CD4-positive, alpha-beta T cell treated with Interleukin-17A for 1 hour (primary cell): Measurements from ENCODE around the gene HECTD1.
"Not testable (repeated sequence)": the region's sequence is repeated elsewhere in the genome, so short reads cannot be mapped to it uniquely, and the experiment has no call there.

Source experiments
- DNase-seq: peaks from one replicate; pipeline ENCODE4 v3.0.0-alpha.2; 2020

HECTD1 gene

DNA sequence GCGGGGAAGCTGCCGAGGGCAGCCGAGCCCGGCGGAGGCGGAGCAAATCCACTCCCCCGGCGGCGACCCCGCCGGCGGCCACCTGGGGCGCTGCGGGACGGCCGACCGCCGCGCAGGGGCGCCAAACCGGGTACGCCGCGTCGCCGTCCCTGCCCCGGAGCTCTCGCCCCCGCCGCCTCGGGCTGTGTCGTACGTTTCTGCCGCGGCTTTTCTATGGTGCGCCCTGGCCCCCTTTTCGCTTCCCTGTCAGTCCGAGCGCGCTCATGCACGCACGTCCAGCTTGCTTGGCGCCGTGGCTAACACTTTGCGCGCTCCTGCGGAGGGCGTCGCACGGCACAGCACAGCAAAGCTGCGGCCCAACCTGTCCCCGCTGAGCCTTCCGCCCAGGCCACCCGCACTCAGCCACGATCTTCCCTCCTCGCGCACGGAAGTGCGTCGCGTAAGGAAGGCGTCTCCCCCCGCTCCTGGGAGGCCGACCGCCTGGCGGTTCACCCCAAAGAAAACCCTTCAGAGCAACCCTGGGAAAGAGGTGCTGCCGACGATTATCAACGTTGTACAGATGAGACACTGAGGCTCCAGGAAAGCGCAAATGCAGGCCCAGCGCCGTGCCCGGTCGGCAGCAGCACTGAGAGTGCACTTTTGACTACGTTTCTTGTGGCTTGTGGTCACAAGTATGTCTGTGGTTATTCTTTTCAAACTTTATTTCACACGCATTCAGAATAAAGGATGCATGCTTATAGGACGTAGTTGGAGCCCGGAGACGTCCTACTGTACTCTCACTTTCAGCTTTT is at the start of gene HECTD1:
Gene HECTD1, minus strand, starts transcription at position 39 of the 791 bp plus-strand sequence. CDS start 1,857 bp downstream, outside the sequence.
- DNase-seq: peak; percentile 90

DNA sequence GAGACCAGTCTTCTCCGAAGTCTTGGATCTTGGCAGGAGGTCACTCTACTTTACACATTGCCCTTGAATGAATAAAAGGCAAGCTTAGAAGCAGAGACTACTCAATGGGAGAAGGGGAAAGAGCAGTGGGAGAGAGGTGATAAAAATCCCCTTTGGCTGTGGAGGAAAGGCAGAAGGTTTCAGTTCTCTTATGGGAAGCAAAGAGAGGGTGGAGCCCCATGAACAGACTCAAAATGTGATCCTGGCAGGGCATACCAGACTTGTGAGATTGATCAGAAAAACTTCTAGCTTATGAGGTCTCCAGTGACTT is 49.6 kb upstream of the HECTD1 start:
- no peak for DNase-seq

DNA sequence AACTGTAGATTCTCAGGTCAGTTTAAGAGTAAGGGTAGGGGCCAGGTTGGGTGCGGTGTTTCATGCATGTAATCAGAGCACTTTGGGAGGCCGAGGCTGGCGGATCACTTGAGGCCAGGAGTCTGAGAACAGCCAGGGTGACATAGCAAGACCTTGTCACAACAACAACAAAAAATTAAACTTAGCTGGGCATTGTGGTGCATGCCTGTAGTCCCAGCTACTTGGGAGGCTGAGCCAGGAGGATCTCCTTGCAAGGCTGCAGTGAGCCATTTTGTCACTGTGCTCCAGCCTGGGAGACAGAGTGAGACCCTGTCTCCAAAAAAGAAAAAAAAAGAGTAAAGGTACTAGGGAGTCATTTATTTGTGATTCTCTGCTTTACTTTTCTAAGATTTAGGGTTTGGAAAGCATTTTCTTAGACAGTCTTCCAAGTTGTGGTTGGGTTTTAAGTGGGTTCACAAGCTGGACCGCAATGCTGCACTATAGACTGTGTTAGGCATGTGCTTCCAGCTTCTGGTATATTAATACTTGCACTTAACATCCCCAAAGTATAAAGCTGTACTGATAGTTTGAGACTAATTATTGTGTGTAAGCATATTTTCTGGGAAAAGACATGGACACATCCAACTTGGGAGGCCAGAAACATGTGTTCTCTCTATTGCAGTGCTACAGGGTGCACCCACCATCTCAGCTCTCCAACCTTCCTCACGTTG is 49.1 kb upstream of the HECTD1 start:
- no peak for DNase-seq

DNA sequence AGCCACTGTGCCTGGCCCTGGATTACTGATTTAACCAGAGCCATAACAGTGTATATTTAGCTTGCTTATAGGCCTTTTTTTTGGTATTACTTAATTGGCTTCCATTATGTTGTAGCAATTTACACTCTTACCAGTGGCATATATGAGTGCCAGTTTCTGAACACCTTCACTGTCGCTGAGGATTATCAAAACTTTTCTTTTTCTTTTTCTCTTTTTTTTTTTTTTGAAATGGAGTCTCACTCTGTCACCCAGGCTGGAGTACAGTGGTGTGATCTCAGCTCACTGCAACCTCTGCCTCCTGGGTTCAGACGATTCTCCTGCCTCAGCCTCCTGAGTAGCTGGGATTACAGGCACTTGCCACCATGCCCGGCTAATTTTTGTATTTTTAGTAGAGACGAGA is 48.3 kb upstream of the HECTD1 start:
- DNase-seq: not testable (repeated sequence)

- no peak for DNase-seq
Observed at GRCh38 chr14:31255286-31255685, 47.7 kb upstream of the HECTD1 start.

- DNase-seq: no peak
Observed at GRCh38 chr14:31253746-31254471, 46.3 kb upstream of the HECTD1 start.

- DNase-seq: no peak
Observed at GRCh38 chr14:31252865-31253264, 45.3 kb upstream of the HECTD1 start.

DNA sequence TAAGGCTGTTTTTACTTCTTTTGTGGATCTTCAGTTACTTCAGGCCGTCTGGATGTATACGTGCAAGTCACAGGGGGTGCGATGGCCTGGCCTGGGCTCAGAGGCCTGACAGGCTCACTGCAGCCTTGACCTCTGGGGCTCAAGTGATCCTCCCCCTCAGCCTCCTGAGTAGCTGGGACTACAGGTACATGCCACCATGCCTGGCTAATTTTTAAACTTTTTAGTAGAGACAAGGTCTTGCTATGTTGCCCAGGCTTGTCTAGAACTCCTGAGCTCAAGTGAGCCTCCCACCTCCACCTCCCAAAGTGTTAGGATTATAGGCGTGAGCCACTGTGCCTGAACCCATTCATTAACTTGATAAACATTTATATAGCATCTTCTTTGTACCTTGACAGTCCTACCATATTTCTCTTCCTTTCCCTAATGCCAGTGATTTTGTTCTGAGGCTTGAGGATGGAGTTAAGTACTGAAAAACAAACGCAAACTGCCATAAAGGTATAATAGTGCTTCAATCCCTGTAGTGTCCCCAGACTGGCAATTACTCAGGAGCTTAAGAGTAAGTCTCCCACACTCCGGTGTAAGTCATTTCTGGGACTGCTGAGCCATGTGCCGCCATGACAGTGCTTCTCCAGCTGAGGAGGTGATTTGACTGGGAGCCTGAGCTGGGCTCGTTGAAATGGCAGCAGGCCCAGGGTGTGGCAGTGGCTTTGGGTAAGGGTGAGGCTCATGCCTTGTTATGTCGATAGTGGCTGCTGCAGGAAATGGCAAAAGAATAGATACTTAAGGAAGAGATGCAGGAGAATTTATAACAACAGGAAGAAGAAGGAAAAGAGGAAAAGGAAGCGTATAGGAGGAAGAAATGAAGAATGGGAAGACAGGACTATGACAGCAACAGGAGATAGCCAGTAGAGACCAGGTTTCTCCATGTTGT is 43.7 kb upstream of the HECTD1 start:
- DNase-seq: no peak

- no peak for DNase-seq
Observed at GRCh38 chr14:31244626-31245025, 37.0 kb upstream of the HECTD1 start.

GRCh38 chr14:31243860-31244259 is 36.3 kb upstream of the HECTD1 start:
- DNase-seq: no peak

GRCh38 chr14:31242161-31242940 is 34.8 kb upstream of the HECTD1 start:
- not testable (repeated sequence) for DNase-seq

GRCh38 chr14:31241450-31242114 is 34.0 kb upstream of the HECTD1 start:
- DNase-seq: no peak

DNA sequence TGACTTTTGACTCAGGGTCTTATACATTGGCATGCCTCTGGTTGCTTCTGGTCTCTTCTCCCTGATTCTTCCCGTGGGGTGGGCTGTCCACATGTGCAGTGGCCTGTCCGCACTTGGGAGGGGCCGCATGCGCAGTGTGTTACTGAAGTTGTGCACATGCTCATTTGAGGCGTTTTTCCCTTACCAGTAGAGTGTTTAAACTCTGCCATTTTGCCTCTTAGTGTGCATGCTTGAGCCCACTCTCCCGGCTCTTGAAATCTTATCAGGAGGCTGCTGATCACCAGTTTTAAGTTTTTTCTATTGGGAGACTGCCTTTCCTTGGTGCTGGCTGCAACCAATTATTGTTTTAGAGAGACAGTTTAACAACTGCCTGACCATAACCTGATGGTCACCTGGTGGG is 32.1 kb upstream of the HECTD1 start:
- no peak for DNase-seq

- no peak for DNase-seq
Observed at GRCh38 chr14:31235462-31235861, 27.9 kb upstream of the HECTD1 start.

GRCh38 chr14:31232081-31232480 is 24.5 kb upstream of the HECTD1 start:
- no peak for DNase-seq

GRCh38 chr14:31231272-31231671 is 23.7 kb upstream of the HECTD1 start:
- DNase-seq: not testable (repeated sequence)

DNA sequence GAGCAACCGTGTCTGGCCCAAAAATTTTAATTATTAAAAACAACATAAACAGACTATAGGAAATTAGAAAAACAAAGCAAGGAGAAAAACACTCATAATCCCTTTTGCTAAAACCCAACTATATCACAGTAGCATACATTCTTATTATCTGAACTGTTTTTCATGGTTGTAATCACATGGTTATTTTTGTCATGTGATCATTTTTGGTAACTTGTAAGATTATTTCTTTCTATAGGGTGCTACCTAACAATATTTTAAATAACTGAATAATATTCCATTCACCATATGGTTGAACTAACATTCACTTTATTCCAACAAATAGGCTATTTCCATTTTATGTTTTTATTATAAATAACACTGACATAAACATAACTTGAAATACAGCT is 23.0 kb upstream of the HECTD1 start:
- DNase-seq: no peak

DNA sequence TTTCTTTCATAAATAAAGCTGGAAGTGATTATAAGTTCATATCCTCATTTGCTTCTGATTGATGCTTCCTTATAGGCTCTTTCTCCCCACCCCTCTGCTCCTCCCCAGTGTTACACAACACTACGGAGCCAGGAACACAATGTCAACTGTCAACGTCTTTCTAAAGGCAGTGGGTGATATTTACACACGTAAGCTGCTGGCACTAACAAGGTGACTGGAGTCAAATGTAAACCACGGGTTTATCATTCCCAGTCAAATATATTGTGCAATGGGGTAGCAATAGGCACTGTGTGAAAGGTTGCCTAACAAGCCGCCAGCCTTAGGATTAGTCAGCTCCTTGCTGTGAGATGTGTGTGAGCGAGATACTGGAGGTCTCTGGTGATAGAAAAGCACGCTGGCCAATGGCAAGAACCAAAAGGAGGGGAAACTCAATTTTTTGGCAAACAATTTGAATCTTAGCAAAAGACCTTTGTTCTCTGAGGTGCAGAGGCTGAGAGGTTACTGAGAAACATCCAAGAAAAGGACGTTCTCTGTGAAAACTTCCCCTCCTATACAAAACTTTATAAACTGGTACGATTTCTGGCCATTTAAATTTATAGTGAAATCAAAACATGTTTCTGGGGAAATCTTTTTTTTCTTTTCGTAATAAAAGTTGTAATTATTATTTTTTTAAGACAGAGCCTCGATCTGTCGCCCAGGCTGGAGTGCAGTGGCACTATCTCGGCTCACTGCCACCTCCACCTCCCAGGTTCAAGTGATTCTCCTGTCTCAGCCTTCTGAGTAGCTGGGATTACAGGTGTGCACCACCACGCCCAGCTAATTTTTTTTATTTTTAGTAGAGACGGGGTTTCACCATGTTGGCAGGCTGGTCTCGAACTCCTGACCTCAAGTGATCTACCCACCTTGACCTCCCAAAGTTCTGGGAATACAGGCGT is 22.3 kb upstream of the HECTD1 start:
- DNase-seq: no peak

DNA sequence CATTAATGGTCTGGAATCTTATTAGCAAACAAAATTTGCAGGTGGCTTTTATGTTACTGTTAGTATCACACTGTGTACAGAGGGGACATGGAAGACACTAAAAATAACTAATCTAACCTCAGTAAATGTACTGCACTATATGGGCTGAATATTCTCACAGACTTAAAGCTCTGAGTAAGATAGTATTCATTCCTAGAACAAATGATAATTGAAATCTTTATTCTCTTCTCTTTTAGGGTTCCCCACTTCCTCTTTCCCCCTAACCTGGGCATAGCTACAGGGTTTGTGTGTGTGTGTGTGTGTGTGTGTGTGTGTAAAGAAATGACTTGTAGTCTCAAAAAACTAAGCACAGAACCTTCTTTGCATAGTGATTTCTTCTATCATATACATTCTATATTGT is 21.4 kb upstream of the HECTD1 start:
- no peak for DNase-seq

GRCh38 chr14:31228533-31228932 is 20.9 kb upstream of the HECTD1 start:
- no peak for DNase-seq
